ENCODE measurements around the gene ZNF784. TPM values are rescaled to one million over a fixed set of nuclear protein-coding genes. Genes with fewer than 3 reads are reported as not detected.
A peak's percentile ranks its signal among the peaks of the same experiment; 100 is the strongest.

Gene ZNF784
- total and polyA plus RNA-seq, 2 donors (not counting 1 experiment from before 2014, with no cell fraction given), result 1.6 to 5.6 TPM

DNA sequence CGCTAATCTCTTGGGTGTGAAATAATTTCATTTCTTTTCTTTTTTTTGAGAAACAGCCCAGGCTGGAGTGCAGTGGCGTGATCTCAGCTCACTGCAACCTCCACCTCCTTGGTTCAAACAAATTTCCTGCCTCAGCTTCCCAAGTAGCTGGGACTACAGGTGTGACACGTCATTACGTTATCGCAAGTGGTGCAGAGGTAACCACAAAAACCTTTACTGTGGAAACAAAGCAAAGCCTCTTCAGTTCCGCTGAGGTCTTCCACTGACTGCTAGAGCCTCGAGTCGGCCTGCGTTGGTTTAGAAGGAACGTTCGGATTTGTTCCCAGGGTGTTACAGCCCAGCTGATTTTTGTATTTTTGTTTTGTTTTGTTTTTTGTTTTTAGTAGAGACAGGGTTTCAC, 2.0 kb upstream of the ZNF784 start:
- Histone ChIP-seq H3K9me3 (ENCODE audit: control insufficient read depth, insufficient read depth, low read depth, low read length) (no peaks in the 10 kb centered on the region), H4K20me1 (ENCODE audit: control insufficient read depth, extremely low read depth, insufficient read depth, low read length) (no peaks in the 10 kb centered on the region), H3K4me2 (ENCODE audit: extremely low read depth, insufficient read depth, low read length) (no peak overlapping the region), H3K36me3 (ENCODE audit: control insufficient read depth, insufficient read depth, low read length) (peaks cover 3% of the 10 kb centered on the region), H3K9ac (ENCODE audit: insufficient read depth, low read length) (no peak overlapping the region), H3K4me1 (ENCODE audit: control insufficient read depth, extremely low read depth, insufficient read depth, low read length) (peaks cover 2% of the 10 kb centered on the region), H3K4me3 (replicated peaks in 1 of 4; ENCODE audit: control extremely low read depth in 1 of 4, insufficient read depth in 1 of 4, low read depth in 3 of 4, low read length in 4 of 4) (no peak overlapping the region), H2AFZ (ENCODE audit: low read length) (no peak overlapping the region), H3K27me3 (ENCODE audit: control insufficient read depth, insufficient read depth, low read length) (no peaks in the 10 kb centered on the region), H3K79me2 (ENCODE audit: control insufficient read depth, insufficient read depth, low read length) (no peaks in the 10 kb centered on the region), H3K27ac (ENCODE audit: insufficient read depth, low read length) (no peak overlapping the region)
- TF ChIP-seq EZH2 (IDR thresholded peaks at IDR 0.05; ENCODE audit: low read length, missing control alignments) (no peak), CTCF (conservative IDR thresholded peaks at IDR 0.05 in 1 of 2, IDR thresholded peaks at IDR 0.05 in 1 of 2; ENCODE audit: low read depth in 1 of 2, low read length in 2 of 2) (no peak)
- no peak for DNase-seq (ENCODE audit: low read depth in 2 of 2)

- Histone ChIP-seq H3K9me3 (ENCODE audit: control insufficient read depth, insufficient read depth, low read depth, low read length) (no peaks in the 10 kb centered on the region), H3K4me1 (ENCODE audit: control insufficient read depth, extremely low read depth, insufficient read depth, low read length) (peaks cover 2% of the 10 kb centered on the region), H3K27ac (ENCODE audit: insufficient read depth, low read length) (no peak overlapping the region), H3K9ac (ENCODE audit: insufficient read depth, low read length) (no peak overlapping the region), H3K27me3 (ENCODE audit: control insufficient read depth, insufficient read depth, low read length) (no peaks in the 10 kb centered on the region), H3K36me3 (ENCODE audit: control insufficient read depth, insufficient read depth, low read length) (peaks cover 5% of the 10 kb centered on the region), H3K4me3 (replicated peaks in 1 of 4; ENCODE audit: control extremely low read depth in 1 of 4, insufficient read depth in 1 of 4, low read depth in 3 of 4, low read length in 4 of 4) (peak overlapping the region; percentile 43 to 84 (median 68)), H3K4me2 (ENCODE audit: extremely low read depth, insufficient read depth, low read length) (peak overlapping the region; percentile 93), H4K20me1 (ENCODE audit: control insufficient read depth, extremely low read depth, insufficient read depth, low read length) (no peaks in the 10 kb centered on the region), H3K79me2 (ENCODE audit: control insufficient read depth, insufficient read depth, low read length) (no peaks in the 10 kb centered on the region), H2AFZ (ENCODE audit: low read length) (peak overlapping the region; percentile 95)
- DNase-seq (ENCODE audit: low read depth in 2 of 2), result no peak
- no peak for TF ChIP-seq EZH2 (IDR thresholded peaks at IDR 0.05; ENCODE audit: low read length, missing control alignments)
- no peak for TF ChIP-seq CTCF (conservative IDR thresholded peaks at IDR 0.05 in 1 of 2, IDR thresholded peaks at IDR 0.05 in 1 of 2; ENCODE audit: low read depth in 1 of 2, low read length in 2 of 2)
These were observed 599 bp upstream of the ZNF784 start for GRCh38 chr19:55625004-55625326.

DNA sequence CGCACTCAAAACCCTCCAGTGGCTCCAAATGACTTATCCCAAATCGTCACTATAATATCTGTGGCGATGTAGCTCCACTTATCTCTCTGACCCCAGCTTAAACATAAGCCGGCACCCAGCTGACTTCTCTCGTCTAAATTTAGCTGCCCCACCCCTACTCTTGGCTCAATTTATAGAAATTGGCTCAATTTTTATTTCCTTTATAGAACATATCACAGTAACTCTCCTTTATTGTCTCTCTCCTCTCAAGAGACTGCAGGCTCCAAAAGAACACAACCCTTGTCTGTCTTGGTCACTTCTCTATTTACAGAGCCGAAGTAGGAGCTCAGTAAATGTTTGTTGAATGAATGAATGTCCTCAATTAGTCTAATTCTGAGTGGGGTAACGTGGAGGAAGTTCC, 805 bp downstream of the ZNF784 start:
- Histone ChIP-seq H3K4me3 (replicated peaks in 1 of 4; ENCODE audit: control extremely low read depth in 1 of 4, insufficient read depth in 1 of 4, low read depth in 3 of 4, low read length in 4 of 4) (peak overlapping the region in 3 of 4 experiments; percentile 5 to 35 (median 15)), H2AFZ (ENCODE audit: low read length) (no peak overlapping the region), H3K9me3 (ENCODE audit: control insufficient read depth, insufficient read depth, low read depth, low read length) (no peaks in the 10 kb centered on the region), H3K9ac (ENCODE audit: insufficient read depth, low read length) (no peak overlapping the region), H4K20me1 (ENCODE audit: control insufficient read depth, extremely low read depth, insufficient read depth, low read length) (no peaks in the 10 kb centered on the region), H3K79me2 (ENCODE audit: control insufficient read depth, insufficient read depth, low read length) (no peaks in the 10 kb centered on the region), H3K4me1 (ENCODE audit: control insufficient read depth, extremely low read depth, insufficient read depth, low read length) (peaks cover 5% of the 10 kb centered on the region), H3K36me3 (ENCODE audit: control insufficient read depth, insufficient read depth, low read length) (peaks cover 5% of the 10 kb centered on the region), H3K27me3 (ENCODE audit: control insufficient read depth, insufficient read depth, low read length) (no peaks in the 10 kb centered on the region), H3K27ac (ENCODE audit: insufficient read depth, low read length) (no peak overlapping the region), H3K4me2 (ENCODE audit: extremely low read depth, insufficient read depth, low read length) (no peak overlapping the region)
- DNase-seq (ENCODE audit: low read depth in 2 of 2), result no peak
- TF ChIP-seq CTCF (conservative IDR thresholded peaks at IDR 0.05 in 1 of 2, IDR thresholded peaks at IDR 0.05 in 1 of 2; ENCODE audit: low read depth in 1 of 2, low read length in 2 of 2) (no peak), EZH2 (IDR thresholded peaks at IDR 0.05; ENCODE audit: low read length, missing control alignments) (no peak)

Measured in fibroblast of lung (primary cell).